PFSK-1 (cell line): ENCODE measurements around the gene LYPLAL1.

Experiments used
- FOXP2 ChIP-seq: optimal IDR thresholded peaks from 2 replicates; pipeline ENCODE3; 2011; ENCODE audit warnings: borderline replicate concordance, control low read depth, inconsistent platforms; ENCODE audit not compliant: insufficient read depth; ENCODE audit errors: extremely low read length, extremely low read depth
- POLR2AphosphoS5 ChIP-seq: IDR thresholded peaks from 2 replicates; pipeline ENCODE4 v1.6.1; 2012; ENCODE audit warnings: low read depth, mild to moderate bottlenecking, control low read depth, low read length, moderate library complexity
- SIN3A ChIP-seq: IDR thresholded peaks from 2 replicates; pipeline ENCODE4 v1.6.1; 2012; ENCODE audit warnings: mild to moderate bottlenecking, low read length, moderate library complexity, borderline replicate concordance; ENCODE audit not compliant: insufficient read depth
- TAF1 ChIP-seq: IDR thresholded peaks from 2 replicates; pipeline ENCODE4 v1.6.1; 2012; ENCODE audit warnings: low read length, control low read depth, borderline replicate concordance; ENCODE audit not compliant: insufficient read depth
- TF ChIP-seq, protein P1 (sequence below), 2 experiments: IDR thresholded peaks; 2 replicates each; pipeline versions ENCODE4 v1.6.1 to v1.8.0; 2011 to 2012; ENCODE audit warnings: low read depth in 2 of 2, low read length in 2 of 2, control low read depth in 1 of 2, inconsistent platforms in 1 of 2, mild to moderate bottlenecking in 1 of 2, moderate library complexity in 1 of 2; ENCODE audit not compliant: insufficient read depth in 1 of 2

The LYPLAL1 gene

DNA sequence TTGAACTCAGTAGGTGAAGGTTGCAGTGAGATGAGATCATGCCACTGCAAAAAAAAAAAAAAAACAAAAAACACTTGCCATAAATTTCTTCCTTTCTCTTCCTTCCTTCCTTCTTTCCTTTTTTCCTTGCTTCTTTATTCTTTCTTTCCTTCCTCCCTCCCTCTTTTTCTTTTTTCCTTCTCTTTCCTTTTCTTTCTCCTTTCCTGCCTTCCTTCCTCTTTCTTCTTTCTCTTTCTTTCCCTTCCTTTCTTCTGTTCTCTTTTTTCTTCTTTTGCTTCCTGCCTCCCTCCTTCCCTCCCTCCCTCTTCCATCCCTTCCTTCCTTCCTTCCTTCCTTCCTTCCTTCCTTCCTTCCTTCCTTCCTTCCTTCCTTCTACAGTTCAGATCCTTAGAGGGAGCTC is 71.2 kb downstream of the LYPLAL1 start:
- TF ChIP-seq FOXP2 (no peak), SIN3A (no peak), POLR2AphosphoS5 (no peak), TAF1 (no peak)
- TF ChIP-seq, protein P1, sequence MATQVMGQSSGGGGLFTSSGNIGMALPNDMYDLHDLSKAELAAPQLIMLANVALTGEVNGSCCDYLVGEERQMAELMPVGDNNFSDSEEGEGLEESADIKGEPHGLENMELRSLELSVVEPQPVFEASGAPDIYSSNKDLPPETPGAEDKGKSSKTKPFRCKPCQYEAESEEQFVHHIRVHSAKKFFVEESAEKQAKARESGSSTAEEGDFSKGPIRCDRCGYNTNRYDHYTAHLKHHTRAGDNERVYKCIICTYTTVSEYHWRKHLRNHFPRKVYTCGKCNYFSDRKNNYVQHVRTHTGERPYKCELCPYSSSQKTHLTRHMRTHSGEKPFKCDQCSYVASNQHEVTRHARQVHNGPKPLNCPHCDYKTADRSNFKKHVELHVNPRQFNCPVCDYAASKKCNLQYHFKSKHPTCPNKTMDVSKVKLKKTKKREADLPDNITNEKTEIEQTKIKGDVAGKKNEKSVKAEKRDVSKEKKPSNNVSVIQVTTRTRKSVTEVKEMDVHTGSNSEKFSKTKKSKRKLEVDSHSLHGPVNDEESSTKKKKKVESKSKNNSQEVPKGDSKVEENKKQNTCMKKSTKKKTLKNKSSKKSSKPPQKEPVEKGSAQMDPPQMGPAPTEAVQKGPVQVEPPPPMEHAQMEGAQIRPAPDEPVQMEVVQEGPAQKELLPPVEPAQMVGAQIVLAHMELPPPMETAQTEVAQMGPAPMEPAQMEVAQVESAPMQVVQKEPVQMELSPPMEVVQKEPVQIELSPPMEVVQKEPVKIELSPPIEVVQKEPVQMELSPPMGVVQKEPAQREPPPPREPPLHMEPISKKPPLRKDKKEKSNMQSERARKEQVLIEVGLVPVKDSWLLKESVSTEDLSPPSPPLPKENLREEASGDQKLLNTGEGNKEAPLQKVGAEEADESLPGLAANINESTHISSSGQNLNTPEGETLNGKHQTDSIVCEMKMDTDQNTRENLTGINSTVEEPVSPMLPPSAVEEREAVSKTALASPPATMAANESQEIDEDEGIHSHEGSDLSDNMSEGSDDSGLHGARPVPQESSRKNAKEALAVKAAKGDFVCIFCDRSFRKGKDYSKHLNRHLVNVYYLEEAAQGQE (IDR thresholded peaks at IDR 0.05; ENCODE audit: insufficient read depth in 1 of 2, low read depth in 2 of 2, low read length in 2 of 2), result no peak

DNA sequence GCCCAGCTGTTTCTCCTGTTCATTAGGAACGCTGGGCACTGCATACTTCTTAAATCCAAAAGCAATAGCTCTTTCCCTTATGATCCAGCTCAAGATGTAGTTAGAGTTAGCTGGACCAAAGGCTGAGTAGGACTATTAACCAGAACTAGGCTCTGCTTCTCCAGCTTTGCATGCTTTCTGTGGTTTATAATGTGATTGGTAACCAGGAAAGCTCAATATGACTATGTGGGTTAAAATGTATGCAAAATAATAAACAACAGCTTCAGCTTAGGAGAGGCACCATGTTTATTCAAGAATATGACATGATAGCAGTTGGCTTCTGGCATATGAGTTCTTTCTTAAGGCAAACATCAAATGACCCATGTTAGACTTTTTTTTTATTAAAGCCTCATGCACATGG is 73.8 kb downstream of the LYPLAL1 start:
- TF ChIP-seq FOXP2 (no peak), SIN3A (no peak), POLR2AphosphoS5 (no peak), TAF1 (no peak)
- TF ChIP-seq, protein P1 (IDR thresholded peaks at IDR 0.05; ENCODE audit: insufficient read depth in 1 of 2, low read depth in 2 of 2, low read length in 2 of 2), result no peak

DNA sequence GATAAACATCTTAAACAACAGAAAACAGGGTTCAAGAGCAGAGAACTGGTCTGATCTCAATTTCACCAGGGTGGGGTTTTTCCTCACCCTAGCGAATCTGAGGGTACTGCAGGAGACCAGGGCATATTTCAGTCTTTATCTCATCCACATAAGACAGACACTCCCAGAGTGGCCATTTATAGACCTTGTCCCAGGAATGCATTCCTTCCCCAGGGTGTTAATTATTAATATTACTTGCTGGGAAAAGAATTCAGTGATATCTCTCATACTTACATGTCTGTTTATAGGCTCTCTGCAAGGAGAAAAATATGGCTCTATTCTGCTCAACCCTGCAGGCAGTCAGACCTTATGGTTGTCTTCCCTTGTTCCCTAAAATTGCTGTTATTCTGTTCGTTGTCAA is 84.1 kb downstream of the LYPLAL1 start:
- TF ChIP-seq POLR2AphosphoS5 (no peak), SIN3A (no peak), FOXP2 (no peak), TAF1 (no peak)
- TF ChIP-seq, protein P1 (IDR thresholded peaks at IDR 0.05; ENCODE audit: insufficient read depth in 1 of 2, low read depth in 2 of 2, low read length in 2 of 2), result no peak

DNA sequence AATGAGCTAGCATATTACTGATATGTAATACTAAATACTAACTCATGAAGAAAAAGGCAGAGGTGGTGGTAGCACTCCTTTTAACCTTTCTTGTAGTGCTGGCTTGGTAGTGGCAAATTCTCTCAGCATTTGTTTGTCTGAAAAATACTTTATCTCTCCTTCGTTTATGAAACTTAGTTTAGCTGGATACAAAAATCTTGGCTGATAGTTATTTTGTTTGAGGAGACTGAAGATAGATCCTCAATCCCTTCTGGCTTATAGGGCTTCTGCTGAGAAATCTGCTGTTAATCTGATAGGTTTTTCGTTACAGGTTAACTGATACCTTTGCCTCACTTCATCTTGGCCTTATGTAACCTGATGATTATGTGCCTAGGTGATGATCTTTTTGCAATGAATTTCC is 87.8 kb downstream of the LYPLAL1 start:
- TF ChIP-seq SIN3A, result no peak
